Osteocyte (in vitro differentiated cells): ENCODE results near the gene DHRS13. TPM values are rescaled to one million over a fixed set of nuclear protein-coding genes. Genes with fewer than 3 reads are reported as not detected.

Source experiments
- DNase-seq: peaks from one replicate; pipeline ENCODE4 v3.0.0; 2021; ENCODE audit warnings: mixed read lengths; ENCODE audit not compliant: unreplicated experiment; ENCODE audit errors: extremely low spot score
- H3K27ac Mint-ChIP-seq: one replicate; pipeline ENCODE4 v1.8.0; 2021; ENCODE audit warnings: mild to moderate bottlenecking, mixed read lengths; ENCODE audit not compliant: unreplicated experiment
- H3K27me3 Mint-ChIP-seq: one replicate; pipeline ENCODE4 v1.8.0; 2021; ENCODE audit warnings: mixed read lengths; ENCODE audit not compliant: unreplicated experiment
- H3K36me3 Mint-ChIP-seq: one replicate; pipeline ENCODE4 v1.8.0; 2021; ENCODE audit warnings: mixed read lengths; ENCODE audit not compliant: unreplicated experiment
- H3K4me1 Mint-ChIP-seq: one replicate; pipeline ENCODE4 v1.8.0; 2021; ENCODE audit warnings: mixed read lengths; ENCODE audit not compliant: unreplicated experiment
- H3K4me3 Mint-ChIP-seq: one replicate; pipeline ENCODE4 v1.8.0; 2021; ENCODE audit warnings: mild to moderate bottlenecking, moderate library complexity, mixed read lengths; ENCODE audit not compliant: unreplicated experiment
- H3K9me3 Mint-ChIP-seq: one replicate; pipeline ENCODE4 v1.8.0; 2021; ENCODE audit warnings: mixed read lengths; ENCODE audit not compliant: unreplicated experiment
- total RNA-seq: library from RNA; stranded (reverse); gene quantifications from 2 replicates; pipeline ENCODE4 v1.2.1, GENCODE V29; 2021
- TF ChIP-seq, protein P1 (sequence below): fragments of 200-600 bp; sonication (generic); IDR thresholded peaks from 2 replicates; pipeline ENCODE4 v1.5.0; 2021; ENCODE audit warnings: antibody characterized with exemption, mild to moderate bottlenecking, moderate library complexity

DHRS13 gene
- total RNA-seq, 1 donor from 2014 or later = 10.7 TPM

DNA sequence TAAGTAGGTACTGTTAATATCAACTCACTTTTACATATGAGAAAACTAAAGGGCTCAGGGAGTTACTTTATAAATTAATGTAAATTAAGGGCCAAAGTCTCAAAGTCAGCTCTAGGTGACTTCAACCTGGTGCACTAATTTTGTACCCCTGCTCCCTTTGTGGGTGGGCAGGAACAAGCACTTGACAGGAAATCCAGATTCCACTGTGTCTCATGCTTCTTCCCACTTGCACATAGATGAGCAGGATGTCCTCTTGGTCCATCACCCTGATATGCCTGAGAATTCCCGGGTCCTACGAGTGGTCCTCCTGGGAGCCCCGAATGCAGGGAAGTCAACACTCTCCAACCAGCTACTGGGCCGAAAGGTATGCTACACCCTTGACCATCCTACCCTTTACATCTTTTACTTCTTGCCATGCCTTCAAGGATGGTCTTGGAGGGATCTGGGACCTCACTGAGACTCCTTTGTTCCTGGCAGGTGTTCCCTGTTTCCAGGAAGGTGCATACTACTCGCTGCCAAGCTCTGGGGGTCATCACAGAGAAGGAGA, 46.8 kb downstream of the DHRS13 start:
- no peak overlapping the region for H3K27ac Mint-ChIP-seq
- peaks cover 19% of the 10 kb centered on the region for H3K36me3 Mint-ChIP-seq
- H3K4me1 Mint-ChIP-seq = peaks cover 11% of the 10 kb centered on the region
- H3K4me3 Mint-ChIP-seq = peak overlapping the region; percentile 96
- H3K9me3 Mint-ChIP-seq = no peaks in the 10 kb centered on the region
- DNase-seq = no peak
- TF ChIP-seq, protein P1, sequence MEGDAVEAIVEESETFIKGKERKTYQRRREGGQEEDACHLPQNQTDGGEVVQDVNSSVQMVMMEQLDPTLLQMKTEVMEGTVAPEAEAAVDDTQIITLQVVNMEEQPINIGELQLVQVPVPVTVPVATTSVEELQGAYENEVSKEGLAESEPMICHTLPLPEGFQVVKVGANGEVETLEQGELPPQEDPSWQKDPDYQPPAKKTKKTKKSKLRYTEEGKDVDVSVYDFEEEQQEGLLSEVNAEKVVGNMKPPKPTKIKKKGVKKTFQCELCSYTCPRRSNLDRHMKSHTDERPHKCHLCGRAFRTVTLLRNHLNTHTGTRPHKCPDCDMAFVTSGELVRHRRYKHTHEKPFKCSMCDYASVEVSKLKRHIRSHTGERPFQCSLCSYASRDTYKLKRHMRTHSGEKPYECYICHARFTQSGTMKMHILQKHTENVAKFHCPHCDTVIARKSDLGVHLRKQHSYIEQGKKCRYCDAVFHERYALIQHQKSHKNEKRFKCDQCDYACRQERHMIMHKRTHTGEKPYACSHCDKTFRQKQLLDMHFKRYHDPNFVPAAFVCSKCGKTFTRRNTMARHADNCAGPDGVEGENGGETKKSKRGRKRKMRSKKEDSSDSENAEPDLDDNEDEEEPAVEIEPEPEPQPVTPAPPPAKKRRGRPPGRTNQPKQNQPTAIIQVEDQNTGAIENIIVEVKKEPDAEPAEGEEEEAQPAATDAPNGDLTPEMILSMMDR = no peak
- no peaks in the 10 kb centered on the region for H3K27me3 Mint-ChIP-seq

GRCh38 chr17:28855336-28855679, 47.6 kb downstream of the DHRS13 start:
- peaks cover 11% of the 10 kb centered on the region for H3K4me1 Mint-ChIP-seq
- peak overlapping the region; percentile 96 for H3K4me3 Mint-ChIP-seq
- no peaks in the 10 kb centered on the region for H3K9me3 Mint-ChIP-seq
- no peaks in the 10 kb centered on the region for H3K27me3 Mint-ChIP-seq
- TF ChIP-seq, protein P1 = no peak
- peak overlapping the region; percentile 87 for H3K27ac Mint-ChIP-seq
- no peak for DNase-seq
- peaks cover 18% of the 10 kb centered on the region for H3K36me3 Mint-ChIP-seq

- Mint-ChIP-seq H3K4me1 (peaks cover 11% of the 10 kb centered on the region), H3K27ac (peak within 1 kb of the TSS; percentile 87), H3K9me3 (no peaks in the 10 kb centered on the region)
Measured at GRCh38 chr17:28854457-28855335, 48.2 kb downstream of the DHRS13 start, which contains the start of gene ERAL1. Gene ERAL1, plus strand, starts transcription at chr17:28855016. Its CDS starts 19 bp downstream, at chr17:28855035.

GRCh38 chr17:28853295-28853694, 49.6 kb downstream of the DHRS13 start:
- Mint-ChIP-seq H3K4me3 (no peak overlapping the region), H3K9me3 (no peaks in the 10 kb centered on the region), H3K4me1 (peaks cover 11% of the 10 kb centered on the region), H3K27me3 (no peaks in the 10 kb centered on the region), H3K27ac (no peak overlapping the region), H3K36me3 (peaks cover 7% of the 10 kb centered on the region)
- TF ChIP-seq, protein P1 = no peak
- DNase-seq = no peak

More at GRCh38 chr17:28854457-28855335, 48.2 kb downstream of the DHRS13 start, which contains the start of gene ERAL1:
- DNase-seq = peak; percentile 92
- TF ChIP-seq, protein P1 = no peak
- Mint-ChIP-seq H3K27me3 (no peaks in the 10 kb centered on the region), H3K36me3 (peaks cover 18% of the 10 kb centered on the region), H3K4me3 (peak within 1 kb of the TSS; percentile 96)

- Mint-ChIP-seq H3K36me3 (no peaks in the 10 kb centered on the region), H3K9me3 (no peaks in the 10 kb centered on the region), H3K27me3 (no peaks in the 10 kb centered on the region), H3K27ac (no peak overlapping the region), H3K4me3 (no peak overlapping the region), H3K4me1 (peaks cover 3% of the 10 kb centered on the region)
- TF ChIP-seq, protein P1 = no peak
- DNase-seq = no peak
Measured at GRCh38 chr17:28849281-28849680, 53.6 kb downstream of the DHRS13 start.
